Suprapubic skin (tissue), 4 donors: Measurements from ENCODE around the gene METTL16.

Experiments
- CTCF ChIP-seq, 2 donors: fragments of 200-600 bp in 1 of 2; fragments of 450-650 bp in 1 of 2; sonication (generic) in 1 of 2; IDR thresholded peaks; one replicate each; pipeline ENCODE4 v1.5.1; 2016 to 2019; ENCODE audit warnings: antibody characterized with exemption in 2 of 2, mild to moderate bottlenecking in 1 of 2, moderate library complexity in 1 of 2
- POLR2A ChIP-seq, 2 donors: fragments of 450-650 bp; IDR thresholded peaks; one replicate each; pipeline ENCODE4 v1.6.1; 2017; ENCODE audit warnings: antibody characterized with exemption in 2 of 2, mild to moderate bottlenecking in 2 of 2, moderate library complexity in 2 of 2
- POLR2AphosphoS5 ChIP-seq, 3 donors: sonication (generic); formaldehyde crosslinking; IDR thresholded peaks; one replicate each; pipeline ENCODE4 v1.6.1; 2017; ENCODE audit warnings: antibody characterized with exemption in 3 of 3

- no peak for TF ChIP-seq POLR2AphosphoS5 (IDR thresholded peaks at IDR 0.05)
- TF ChIP-seq CTCF (IDR thresholded peaks at IDR 0.05), result no peak
- TF ChIP-seq POLR2A (IDR thresholded peaks at IDR 0.05), result no peak
These were observed 123.0 kb downstream of the METTL16 start for GRCh38 chr17:2388683-2389055.
